Peyer's patch (tissue), 4 donors: ENCODE data around the gene STYX. TPM values are rescaled to one million over a fixed set of nuclear protein-coding genes. Genes with fewer than 3 reads are reported as not detected.
A peak's percentile ranks its signal among the peaks of the same experiment; 100 is the strongest.

ENCODE experiments used
- DNase-seq, 3 donors: peaks; one replicate each; pipeline ENCODE4 v3.0.0-alpha.2; 2017 to 2019
- H3K27ac ChIP-seq, 4 donors: fragments of 200-600 bp; sonication (generic); one replicate each; pipeline ENCODE4 v1.5.1; 2016 to 2019
- H3K27me3 ChIP-seq, 2 donors: fragments of 200-600 bp; sonication (generic); one replicate each; pipeline ENCODE4 v1.5.1; 2019
- H3K36me3 ChIP-seq, 3 donors: fragments of 200-600 bp; sonication (generic); one replicate each; pipeline ENCODE4 v1.5.1; 2016 to 2019
- H3K4me1 ChIP-seq, 4 donors: fragments of 200-600 bp; sonication (generic); one replicate each; pipeline ENCODE4 v1.5.1; 2016 to 2019
- H3K4me3 ChIP-seq, 4 donors: fragments of 200-600 bp; sonication (generic); 1 replicate in 3 of 4; 2 replicates in 1 of 4; pipeline ENCODE4 v1.5.1; 2016 to 2019; ENCODE audit warnings: mild to moderate bottlenecking in 1 of 4
- H3K9me3 ChIP-seq, 4 donors: fragments of 200-600 bp; sonication (generic); one replicate each; pipeline ENCODE4 v1.5.1; 2016 to 2019; ENCODE audit warnings: mild to moderate bottlenecking in 1 of 4
- CTCF ChIP-seq, 6 experiments: fragments of 450-650 bp in 4 of 6; fragments of 200-600 bp in 2 of 6; sonication (generic) in 1 of 6; IDR thresholded peaks; one replicate each; pipeline ENCODE4 v1.5.1; 2017 to 2019; ENCODE audit warnings: antibody characterized with exemption in 6 of 6, mild to moderate bottlenecking in 3 of 6, moderate library complexity in 1 of 6
- POLR2A ChIP-seq, 2 donors: fragments of 450-650 bp; IDR thresholded peaks; one replicate each; pipeline ENCODE4 v1.5.1; 2017; ENCODE audit warnings: antibody characterized with exemption in 2 of 2, mild to moderate bottlenecking in 2 of 2, moderate library complexity in 2 of 2
- total RNA-seq, 4 donors: library from RNA; depleted of rRNA; stranded (reverse); fragments of >200 nt; gene quantifications; one replicate each; pipeline ENCODE4 v1.1.0, GENCODE V29; 2016

The STYX gene
- total RNA-seq, 4 donors from 2014 or later = 8.8 to 10.7 (median 9.9) TPM

DNA sequence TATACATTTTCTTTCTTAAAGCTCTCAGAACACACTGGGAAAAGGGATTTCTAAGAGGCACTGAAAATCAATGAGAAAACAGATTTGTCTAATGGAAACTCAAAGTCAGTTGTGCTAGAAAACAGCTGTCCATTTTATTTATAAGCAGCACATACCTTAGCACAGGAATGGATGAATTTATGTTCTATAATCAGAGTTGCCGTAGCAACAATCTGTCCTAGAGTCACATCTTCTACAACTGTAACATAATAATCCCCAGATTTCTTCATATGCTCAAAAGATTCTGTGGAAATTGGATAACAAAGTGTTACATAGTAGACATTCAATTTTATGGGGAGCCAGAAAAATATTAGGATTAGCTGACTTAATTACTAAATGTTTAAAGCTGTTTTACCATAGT, 51.7 kb downstream of the STYX start:
- no peak for DNase-seq
- Histone ChIP-seq H3K9me3 (no peaks in the 10 kb centered on the region), H3K36me3 (peaks cover 0 to 27% (median 0%) of the 10 kb centered on the region in 3 donors), H3K4me3 (no peak overlapping the region), H3K27me3 (no peaks in the 10 kb centered on the region), H3K4me1 (no peaks in the 10 kb centered on the region), H3K27ac (no peak overlapping the region)
- TF ChIP-seq CTCF (IDR thresholded peaks at IDR 0.05) (no peak), POLR2A (IDR thresholded peaks at IDR 0.05) (no peak)

DNA sequence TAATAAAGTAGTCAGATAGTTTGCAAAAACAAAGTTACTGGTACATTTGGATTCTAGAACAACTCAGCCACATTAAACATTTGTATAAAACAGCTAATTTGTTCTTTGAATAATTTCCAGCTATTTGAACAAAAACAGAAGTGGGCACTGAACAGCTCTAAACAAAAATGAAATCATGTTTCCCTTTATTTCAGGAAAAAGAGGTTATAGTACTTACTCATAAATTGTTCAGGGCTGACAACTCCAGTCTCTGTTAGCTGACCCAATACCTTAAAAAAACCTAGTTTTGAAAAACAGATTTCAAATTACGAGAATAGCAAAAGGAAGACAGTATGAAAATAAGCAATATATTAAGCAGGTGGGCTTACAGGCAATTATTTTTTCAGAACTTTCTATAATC, 53.2 kb downstream of the STYX start:
- Histone ChIP-seq H3K9me3 (no peaks in the 10 kb centered on the region), H3K4me3 (no peak overlapping the region), H3K4me1 (no peaks in the 10 kb centered on the region), H3K36me3 (peaks cover 0 to 20% (median 0%) of the 10 kb centered on the region in 3 donors), H3K27me3 (no peaks in the 10 kb centered on the region), H3K27ac (no peak overlapping the region)
- no peak for TF ChIP-seq POLR2A (IDR thresholded peaks at IDR 0.05)
- TF ChIP-seq CTCF (IDR thresholded peaks at IDR 0.05) = no peak
- no peak for DNase-seq

GRCh38 chr14:52786887-52787286, 56.9 kb downstream of the STYX start:
- Histone ChIP-seq H3K4me1 (peaks cover 0 to 9% (median 1%) of the 10 kb centered on the region in 4 donors), H3K36me3 (no peaks in the 10 kb centered on the region), H3K9me3 (no peaks in the 10 kb centered on the region), H3K4me3 (no peak overlapping the region), H3K27ac (no peak overlapping the region), H3K27me3 (no peaks in the 10 kb centered on the region)
- DNase-seq = no peak
- TF ChIP-seq CTCF (IDR thresholded peaks at IDR 0.05) (no peak), POLR2A (IDR thresholded peaks at IDR 0.05) (no peak)

- Histone ChIP-seq H3K27me3 (no peaks in the 10 kb centered on the region), H3K36me3 (no peaks in the 10 kb centered on the region), H3K27ac (no peak overlapping the region), H3K4me1 (peaks cover 0 to 14% (median 1%) of the 10 kb centered on the region in 4 donors), H3K4me3 (no peak overlapping the region), H3K9me3 (no peaks in the 10 kb centered on the region)
- no peak for DNase-seq
- TF ChIP-seq CTCF (IDR thresholded peaks at IDR 0.05) (no peak), POLR2A (IDR thresholded peaks at IDR 0.05) (no peak)
These were observed 59.2 kb downstream of the STYX start for GRCh38 chr14:52789118-52789517.

GRCh38 chr14:52790011-52790755, 60.2 kb downstream of the STYX start:
- peak overlapping the region in 2 of 4 donors; percentile 77 to 89 for H3K27ac ChIP-seq
- no peaks in the 10 kb centered on the region for H3K36me3 ChIP-seq
- peak overlapping the region; percentile 67 to 85 (median 76) for H3K4me3 ChIP-seq
- no peaks in the 10 kb centered on the region for H3K27me3 ChIP-seq
- TF ChIP-seq POLR2A (IDR thresholded peaks at IDR 0.05) (no peak), CTCF (IDR thresholded peaks at IDR 0.05) (no peak)
- no peaks in the 10 kb centered on the region for H3K9me3 ChIP-seq
- no peak for DNase-seq
- peaks cover 0 to 14% (median 1%) of the 10 kb centered on the region in 4 donors for H3K4me1 ChIP-seq
